SK-N-MC (cell line): ENCODE data around the gene SHC3.

Experiments used
- DNase-seq: peaks from one replicate; pipeline ENCODE4 v3.0.0-alpha.2; 2011; ENCODE audit warnings: low read depth, low spot score
- H3K27ac ChIP-seq: fragments of 200-600 bp; sonication (generic); 2 replicates; pipeline ENCODE4 v1.5.1; 2016; ENCODE audit warnings: mixed run types
- H3K36me3 ChIP-seq: fragments of 200-600 bp; sonication (generic); 2 replicates; pipeline ENCODE4 v1.6.1; 2017; ENCODE audit warnings: antibody characterized with exemption, low read length, mixed read lengths; ENCODE audit not compliant: insufficient read depth
- H3K4me3 ChIP-seq: fragments of 200-600 bp; sonication (generic); 2 replicates; pipeline ENCODE4 v1.5.1; 2016
- H3K9ac ChIP-seq: fragments of 200-600 bp; sonication (generic); 2 replicates; pipeline ENCODE4 v1.8.0; 2017; ENCODE audit warnings: mixed run types, mixed read lengths; ENCODE audit not compliant: insufficient read length
- H3K9me3 ChIP-seq: fragments of 200-600 bp; sonication (generic); 2 replicates; pipeline ENCODE4 v1.6.1; 2017; ENCODE audit warnings: low read depth, mild to moderate bottlenecking, antibody characterized with exemption, low read length, moderate library complexity, mixed read lengths
- EZH2 ChIP-seq: fragments of 200-600 bp; sonication (generic); IDR thresholded peaks from one replicate; pipeline ENCODE4 v1.6.1; 2017; ENCODE audit warnings: antibody characterized with exemption
- FOXP2 ChIP-seq: optimal IDR thresholded peaks from 2 replicates; pipeline ENCODE3; 2011; ENCODE audit warnings: mild to moderate bottlenecking, moderate library complexity; ENCODE audit not compliant: insufficient read depth; ENCODE audit errors: extremely low read length, control extremely low read depth
- POLR2AphosphoS5 ChIP-seq: IDR thresholded peaks from 2 replicates; pipeline ENCODE4 v1.6.1; 2012; ENCODE audit warnings: mild to moderate bottlenecking, low read depth, low read length, borderline replicate concordance

SHC3 gene

GRCh38 chr9:89154218-89154617, 24.4 kb downstream of the SHC3 start:
- H3K36me3 ChIP-seq: no peaks in the 10 kb centered on the region
- DNase-seq: no peak
- H3K9ac ChIP-seq: no peak overlapping the region
- H3K4me3 ChIP-seq: no peak overlapping the region
- no peak overlapping the region for H3K27ac ChIP-seq
- H3K9me3 ChIP-seq: no peaks in the 10 kb centered on the region
- TF ChIP-seq POLR2AphosphoS5 (no peak), EZH2 (no peak), FOXP2 (no peak)

GRCh38 chr9:89153232-89154017, 25.2 kb downstream of the SHC3 start:
- Histone ChIP-seq H3K36me3 (no peaks in the 10 kb centered on the region), H3K4me3 (no peak overlapping the region), H3K27ac (no peak overlapping the region), H3K9me3 (no peaks in the 10 kb centered on the region), H3K9ac (no peak overlapping the region)
- no peak for TF ChIP-seq POLR2AphosphoS5
- no peak for TF ChIP-seq FOXP2
- TF ChIP-seq EZH2: no peak
- DNase-seq: no peak

GRCh38 chr9:89149726-89150125, 28.9 kb downstream of the SHC3 start:
- Histone ChIP-seq H3K9ac (no peak overlapping the region), H3K4me3 (no peak overlapping the region), H3K36me3 (no peaks in the 10 kb centered on the region), H3K9me3 (no peaks in the 10 kb centered on the region), H3K27ac (no peak overlapping the region)
- TF ChIP-seq EZH2 (no peak), POLR2AphosphoS5 (no peak), FOXP2 (no peak)
- DNase-seq: no peak

- DNase-seq: no peak
- TF ChIP-seq FOXP2 (no peak), POLR2AphosphoS5 (no peak), EZH2 (no peak)
- Histone ChIP-seq H3K9me3 (no peaks in the 10 kb centered on the region), H3K27ac (no peak overlapping the region), H3K9ac (no peak overlapping the region), H3K36me3 (no peaks in the 10 kb centered on the region), H3K4me3 (no peak overlapping the region)
Observed at GRCh38 chr9:89145097-89145496, 33.5 kb downstream of the SHC3 start.

GRCh38 chr9:89144238-89144637, 34.4 kb downstream of the SHC3 start:
- DNase-seq: no peak
- TF ChIP-seq EZH2: no peak
- no peak for TF ChIP-seq FOXP2
- no peak for TF ChIP-seq POLR2AphosphoS5
- H3K9me3 ChIP-seq: no peaks in the 10 kb centered on the region
- no peaks in the 10 kb centered on the region for H3K36me3 ChIP-seq
- H3K9ac ChIP-seq: no peak overlapping the region
- H3K4me3 ChIP-seq: no peak overlapping the region
- no peak overlapping the region for H3K27ac ChIP-seq

- TF ChIP-seq EZH2 (no peak), FOXP2 (no peak), POLR2AphosphoS5 (no peak)
- Histone ChIP-seq H3K36me3 (no peaks in the 10 kb centered on the region), H3K9me3 (no peaks in the 10 kb centered on the region), H3K4me3 (no peak overlapping the region), H3K9ac (no peak overlapping the region), H3K27ac (no peak overlapping the region)
- no peak for DNase-seq
Observed at GRCh38 chr9:89143266-89143665, 35.4 kb downstream of the SHC3 start.

- Histone ChIP-seq H3K27ac (no peak overlapping the region), H3K9ac (no peak overlapping the region), H3K9me3 (no peaks in the 10 kb centered on the region), H3K36me3 (no peaks in the 10 kb centered on the region), H3K4me3 (no peak overlapping the region)
- TF ChIP-seq POLR2AphosphoS5: no peak
- no peak for TF ChIP-seq FOXP2
- TF ChIP-seq EZH2: no peak
- DNase-seq: no peak
Observed at GRCh38 chr9:89139455-89139854, 39.2 kb downstream of the SHC3 start.

- Histone ChIP-seq H3K9me3 (no peaks in the 10 kb centered on the region), H3K36me3 (no peaks in the 10 kb centered on the region), H3K27ac (no peak overlapping the region), H3K4me3 (no peak overlapping the region), H3K9ac (no peak overlapping the region)
- DNase-seq: no peak
- TF ChIP-seq FOXP2 (no peak), POLR2AphosphoS5 (no peak), EZH2 (no peak)
Observed at GRCh38 chr9:89138463-89139390, 39.9 kb downstream of the SHC3 start.
